Measurements from ENCODE around the gene IDE. TPM values are rescaled to one million over a fixed set of nuclear protein-coding genes. Genes with fewer than 3 reads are reported as not detected.

The IDE gene
- total and polyA plus RNA-seq, 2 of the 13 experiments (the other 11 are each of a cell fraction or from before 2014, with no cell fraction given), result 16.1 to 52.1 TPM

- Histone ChIP-seq H4K20me1 (ENCODE audit: insufficient read depth, low read length) (no peaks in the 10 kb centered on the region), H3K27me3 (ENCODE audit: control insufficient read depth in 1 of 2, insufficient read depth in 2 of 2, low read length in 2 of 2) (no peaks in the 10 kb centered on the region), H3K9ac (ENCODE audit: insufficient read depth, low read depth, low read length) (no peak overlapping the region), H3K4me1 (ENCODE audit: insufficient read depth, low read length) (no peaks in the 10 kb centered on the region), H2AFZ (ENCODE audit: low read length) (no peak overlapping the region), H3K27ac (ENCODE audit: extremely low read length, insufficient read depth, low read length) (no peak overlapping the region), H3K9me3 (ENCODE audit: low read length) (no peaks in the 10 kb centered on the region), H3K4me3 (replicated peaks in 1 of 3; ENCODE audit: insufficient read depth in 1 of 3, low read depth in 2 of 3, low read length in 3 of 3) (no peak overlapping the region), H3K4me2 (ENCODE audit: low read depth, low read length) (no peak overlapping the region), H3K79me2 (ENCODE audit: insufficient read depth, low read length) (no peaks in the 10 kb centered on the region), H3K36me3 (replicated peaks in 1 of 2; ENCODE audit: control insufficient read depth in 1 of 2, insufficient read depth in 2 of 2, low read length in 2 of 2) (peaks cover 4 to 28% of the 10 kb centered on the region in 2 experiments)
- POLR2A ChIA-PET, result no interaction called here
- TF ChIP-seq HNRNPH1 (optimal IDR thresholded peaks at IDR 0.05; ENCODE audit: low read depth, low read length) (no peak), ZNF619 (CRISPR knock-in tag; IDR thresholded peaks at IDR 0.05) (no peak), NFE2L2 (IDR thresholded peaks at IDR 0.05; ENCODE audit: low read length) (no peak), PREB (CRISPR knock-in tag; IDR thresholded peaks at IDR 0.05) (no peak), ZSCAN22 (CRISPR knock-in tag; IDR thresholded peaks at IDR 0.05) (no peak), ZNF891 (CRISPR knock-in tag; IDR thresholded peaks at IDR 0.05) (no peak), POGZ (CRISPR knock-in tag; IDR thresholded peaks at IDR 0.05) (no peak)
- in situ Hi-C loops (cut with HindIII; ENCODE audit: extremely low pct_ligation_motif_present, low pct_unique_long_range_greater_than_20kb), result no loop called here
- ATAC-seq, result no peak
- no peak for DNase-seq (ENCODE audit: low spot score)
- CTCF ChIA-PET (ENCODE audit: low intra/inter-chr PET ratio, low total read pairs), result no interaction called here
- WGBS (ENCODE audit: low lambda C conversion rate), result 98% methylated on average over 1 of the region's 1 CpG
- intact Hi-C loops (cut with micrococcal nuclease; ENCODE audit: unreplicated experiment), result no loop called here
- no TSS peak for BruUV-seq (replicated peaks)
- no peak for FAIRE-seq
These were observed 43.5 kb downstream of the IDE start for GRCh38 chr10:92530421-92530820.

- H3K4me2 ChIP-seq (ENCODE audit: low read depth, low read length), result no peak overlapping the region
- no peaks in the 10 kb centered on the region for H3K79me2 ChIP-seq (ENCODE audit: insufficient read depth, low read length)
- in situ Hi-C loops (cut with HindIII; ENCODE audit: extremely low pct_ligation_motif_present, low pct_unique_long_range_greater_than_20kb) (no loop called here), intact Hi-C loops (cut with micrococcal nuclease; ENCODE audit: unreplicated experiment) (no loop called here)
- FAIRE-seq (no peak), DNase-seq (ENCODE audit: low spot score) (no peak), ATAC-seq (no peak)
- H3K4me3 ChIP-seq (replicated peaks in 1 of 3; ENCODE audit: insufficient read depth in 1 of 3, low read depth in 2 of 3, low read length in 3 of 3), result no peak overlapping the region
- POLR2A ChIA-PET, result no interaction called here
- no peak overlapping the region for H3K27ac ChIP-seq (ENCODE audit: extremely low read length, insufficient read depth, low read length)
- no peaks in the 10 kb centered on the region for H3K9me3 ChIP-seq (ENCODE audit: low read length)
- CTCF ChIA-PET (ENCODE audit: low intra/inter-chr PET ratio, low total read pairs), result no interaction called here
- no peak overlapping the region for H2AFZ ChIP-seq (ENCODE audit: low read length)
- H3K4me1 ChIP-seq (ENCODE audit: insufficient read depth, low read length), result no peaks in the 10 kb centered on the region
- TSS peak; percentile 28 for BruUV-seq (replicated peaks)
- no peak overlapping the region for H3K9ac ChIP-seq (ENCODE audit: insufficient read depth, low read depth, low read length)
- H4K20me1 ChIP-seq (ENCODE audit: insufficient read depth, low read length), result no peaks in the 10 kb centered on the region
- no peaks in the 10 kb centered on the region for H3K27me3 ChIP-seq (ENCODE audit: control insufficient read depth in 1 of 2, insufficient read depth in 2 of 2, low read length in 2 of 2)
- WGBS (ENCODE audit: low lambda C conversion rate), result 92% methylated on average over 11 of the region's 11 CpGs
- H3K36me3 ChIP-seq (replicated peaks in 1 of 2; ENCODE audit: control insufficient read depth in 1 of 2, insufficient read depth in 2 of 2, low read length in 2 of 2), result peaks cover 4 to 19% of the 10 kb centered on the region in 2 experiments; a peak in 4 of 5 replicates
- TF ChIP-seq FOXJ3 (CRISPR knock-in tag; IDR thresholded peaks at IDR 0.05; ENCODE audit: borderline replicate concordance) (no peak), ZMAT3 (CRISPR knock-in tag; conservative IDR thresholded peaks at IDR 0.05) (no peak), IRX3 (CRISPR knock-in tag; IDR thresholded peaks at IDR 0.05; ENCODE audit: borderline replicate concordance, low read depth) (no peak), ZFP41 (CRISPR knock-in tag; IDR thresholded peaks at IDR 0.05; ENCODE audit: borderline replicate concordance) (no peak), DR1 (CRISPR knock-in tag; IDR thresholded peaks at IDR 0.05) (no peak), TFE3 (CRISPR knock-in tag; IDR thresholded peaks at IDR 0.05) (no peak), ZNF605 (CRISPR knock-in tag; IDR thresholded peaks at IDR 0.05) (no peak), MNT (IDR thresholded peaks at IDR 0.05) (no peak), ZFP36 (IDR thresholded peaks at IDR 0.05; ENCODE audit: borderline replicate concordance, low read depth, low read length, partially characterized antibody) (no peak), ZNF224 (CRISPR knock-in tag; IDR thresholded peaks at IDR 0.05) (no peak), SMAD3 (CRISPR knock-in tag; IDR thresholded peaks at IDR 0.05) (no peak)
These were observed 46.2 kb downstream of the IDE start for GRCh38 chr10:92527716-92528115.

Measured in HepG2 (cell line).